Mucosa of descending colon (tissue), 3 donors: ENCODE measurements around the gene TAPT1. TPM values are rescaled to one million over a fixed set of nuclear protein-coding genes. Genes with fewer than 3 reads are reported as not detected.
"Not testable (repeated sequence)": the region's sequence is repeated elsewhere in the genome, so short reads cannot be mapped to it uniquely, and the experiment has no call there.

Experiments used
- ATAC-seq: fragments of 200-7000 bp; cut with Tn5 transposase; one replicate; pipeline ENCODE4 v1.9.1; 2020; ENCODE audit warnings: mild to moderate bottlenecking, moderate library complexity
- DNase-seq, 3 donors: peaks; one replicate each; pipeline ENCODE4 v3.0.0-alpha.2; 2020
- H3K36me3 ChIP-seq: fragments of 200-600 bp; one replicate; pipeline ENCODE4 v1.8.0; 2021; ENCODE audit warnings: low read depth, mild to moderate bottlenecking
- H3K4me1 ChIP-seq: fragments of 200-600 bp; one replicate; pipeline ENCODE4 v1.8.0; 2021; ENCODE audit warnings: low read depth, mild to moderate bottlenecking
- H3K4me3 ChIP-seq: fragments of 200-600 bp; one replicate; pipeline ENCODE4 v1.8.0; 2021; ENCODE audit warnings: mild to moderate bottlenecking
- H3K9me3 ChIP-seq: fragments of 200-600 bp; one replicate; pipeline ENCODE4 v1.8.0; 2021; ENCODE audit warnings: mild to moderate bottlenecking
- CTCF ChIP-seq: fragments of 200-600 bp; IDR thresholded peaks from one replicate; pipeline ENCODE4 v1.8.0; 2022; ENCODE audit warnings: antibody characterized with exemption, mild to moderate bottlenecking
- intact Hi-C, 2 donors: fragments of 100-400 bp; cut with DNase I in 1 of 2; cut with micrococcal nuclease in 1 of 2; formaldehyde crosslinking; loops; one replicate each; pipeline versions ENCODE4 v1.11.0 to v1.11.1; 2022; cut with DNase I, micrococcal nuclease
- total RNA-seq, 3 donors: library from RNA; stranded (reverse); fragmentation: NEBNext Ultra II Directional in 2 of 3; extraction: Animal tissue kit (Norgen Biotek cat#: 25700) in 2 of 3; gene quantifications; one replicate each; pipeline versions ENCODE4 v1.2.1 to v1.2.4, GENCODE V29; 2021 to 2023
- donor health status: DM: no; HTN: no; CAD: no; lungs with moderate emphysema.
- donor health status: DM: no; HTN: no; CAD: no.
- donor health status: DM: no; HTN: yes; CAD: no.

TAPT1 gene
- total RNA-seq, 3 donors from 2014 or later, result 38.2 to 62.6 (median 38.8) TPM

- Histone ChIP-seq H3K36me3 (no peaks in the 10 kb centered on the region), H3K4me1 (peaks cover 5% of the 10 kb centered on the region), H3K9me3 (no peaks in the 10 kb centered on the region), H3K4me3 (no peak overlapping the region)
- DNase-seq (no peak), ATAC-seq (no peak)
- intact Hi-C loops, result no loop called here
- TF ChIP-seq CTCF, result no peak
Measured at GRCh38 chr4:16195209-16195608, 31.1 kb downstream of the TAPT1 start.

- not testable (repeated sequence) for H3K4me1 ChIP-seq, ATAC-seq
Measured at GRCh38 chr4:16194798-16195197, 31.5 kb downstream of the TAPT1 start.

GRCh38 chr4:16194214-16194613 lies 32.1 kb downstream of the TAPT1 start:
- peaks cover 5% of the 10 kb centered on the region for H3K4me1 ChIP-seq
- H3K4me3 ChIP-seq, result no peak overlapping the region
- H3K9me3 ChIP-seq, result no peaks in the 10 kb centered on the region
- ATAC-seq, result no peak
- no peak for DNase-seq
- no peaks in the 10 kb centered on the region for H3K36me3 ChIP-seq
- TF ChIP-seq CTCF, result no peak
- intact Hi-C loops, result no loop called here

More at GRCh38 chr4:16194798-16195197, 31.5 kb downstream of the TAPT1 start:
- H3K9me3 ChIP-seq, H3K36me3 ChIP-seq, DNase-seq, intact Hi-C loops, H3K4me3 ChIP-seq: not testable (repeated sequence)

GRCh38 chr4:16192631-16193518 lies 33.4 kb downstream of the TAPT1 start:
- H3K4me1 ChIP-seq, result peaks cover 5% of the 10 kb centered on the region
- intact Hi-C loops, result no loop called here
- DNase-seq (no peak), ATAC-seq (no peak)
- H3K4me3 ChIP-seq, result no peak overlapping the region
- no peaks in the 10 kb centered on the region for H3K9me3 ChIP-seq
- TF ChIP-seq CTCF, result no peak
- no peaks in the 10 kb centered on the region for H3K36me3 ChIP-seq

GRCh38 chr4:16192057-16192456 lies 34.2 kb downstream of the TAPT1 start:
- DNase-seq, result no peak
- no peaks in the 10 kb centered on the region for H3K36me3 ChIP-seq
- intact Hi-C loops, result no loop called here
- no peak overlapping the region for H3K4me3 ChIP-seq
- ATAC-seq, result no peak
- no peaks in the 10 kb centered on the region for H3K9me3 ChIP-seq
- TF ChIP-seq CTCF, result no peak
- peaks cover 4% of the 10 kb centered on the region for H3K4me1 ChIP-seq

- DNase-seq (no peak), ATAC-seq (no peak)
- Histone ChIP-seq H3K36me3 (no peaks in the 10 kb centered on the region), H3K4me3 (no peak overlapping the region), H3K9me3 (no peaks in the 10 kb centered on the region), H3K4me1 (no peaks in the 10 kb centered on the region)
- TF ChIP-seq CTCF, result no peak
- intact Hi-C loops, result no loop called here
Measured at GRCh38 chr4:16187455-16187854, 38.8 kb downstream of the TAPT1 start.
